Mucosa of stomach (tissue), 1 donor: ENCODE results near the gene TLE2.
"Not testable (repeated sequence)": the region's sequence is repeated elsewhere in the genome, so short reads cannot be mapped to it uniquely, and the experiment has no call there.

ENCODE experiments used
- H3K27me3 ChIP-seq: one replicate; pipeline ENCODE4 v1.7.0; 2013; ENCODE audit warnings: mild to moderate bottlenecking, low read length; ENCODE audit not compliant: control insufficient read depth, insufficient read depth
- H3K36me3 ChIP-seq: one replicate; pipeline ENCODE4 v1.7.0; 2013; ENCODE audit warnings: low read length; ENCODE audit not compliant: control insufficient read depth, insufficient read depth
- H3K4me1 ChIP-seq: one replicate; pipeline ENCODE4 v1.7.0; 2013; ENCODE audit warnings: mild to moderate bottlenecking, low read length; ENCODE audit not compliant: control insufficient read depth, insufficient read depth
- H3K4me3 ChIP-seq: one replicate; pipeline ENCODE4 v1.7.0; 2013; ENCODE audit warnings: low read length
- H3K9ac ChIP-seq: one replicate; pipeline ENCODE4 v1.7.0; 2013; ENCODE audit warnings: mild to moderate bottlenecking, low read length, moderate library complexity
- H3K9me3 ChIP-seq: one replicate; pipeline ENCODE4 v1.7.0; 2013; ENCODE audit warnings: mild to moderate bottlenecking, low read length, moderate library complexity; ENCODE audit not compliant: control insufficient read depth
- donor health status: Pancreatic carcinoma.

TLE2 gene

DNA sequence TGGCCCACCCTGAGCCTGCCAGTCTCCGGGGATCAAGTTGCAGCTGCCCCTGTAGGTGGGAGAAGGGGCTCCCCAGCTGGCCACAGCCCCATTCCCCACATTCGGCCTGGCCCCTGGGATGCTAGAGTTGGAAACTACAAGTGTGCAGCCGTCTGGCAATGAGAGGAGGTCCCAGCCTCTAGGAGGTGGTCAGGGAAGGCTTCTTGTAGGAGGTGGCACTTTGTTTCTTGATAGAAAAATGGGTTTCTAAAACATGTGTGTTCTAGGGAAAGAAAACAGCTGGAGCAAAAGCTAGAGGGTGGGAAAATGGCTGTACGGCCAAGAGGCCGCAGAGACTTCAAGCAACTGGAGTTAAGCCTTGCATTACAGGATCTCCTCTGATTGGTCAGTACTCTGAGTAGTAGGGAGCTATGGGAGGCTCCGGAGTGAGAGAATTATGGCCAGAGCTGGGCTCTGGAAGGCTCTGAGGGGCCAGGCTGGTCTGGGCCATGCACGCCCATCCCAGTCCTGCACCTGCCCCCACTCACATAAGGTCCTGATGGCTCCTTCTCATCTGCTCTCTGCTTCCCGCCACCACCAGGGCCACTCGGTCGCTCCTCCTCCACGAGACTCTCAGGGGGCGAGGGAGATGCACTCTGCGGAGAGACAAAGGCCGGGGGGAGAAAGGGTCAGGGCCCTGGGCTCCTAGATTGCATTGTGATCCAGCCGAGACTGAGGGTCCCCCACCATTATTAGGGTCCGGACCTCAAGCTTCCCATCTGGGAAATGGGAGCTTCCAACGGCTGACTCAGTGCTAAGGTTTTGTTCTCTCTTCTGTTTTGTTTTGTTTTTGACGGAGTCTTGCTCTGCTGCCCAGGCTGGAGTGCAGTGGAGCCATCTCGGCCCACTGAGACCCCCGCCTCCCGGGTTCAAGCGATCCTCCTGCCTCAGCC, 13.7 kb downstream of the TLE2 start:
- no peak overlapping the region for H3K9ac ChIP-seq
- H3K4me1 ChIP-seq = peaks cover 3% of the 10 kb centered on the region
- H3K36me3 ChIP-seq = no peaks in the 10 kb centered on the region
- no peaks in the 10 kb centered on the region for H3K27me3 ChIP-seq
- no peaks in the 10 kb centered on the region for H3K9me3 ChIP-seq
- no peak overlapping the region for H3K4me3 ChIP-seq

DNA sequence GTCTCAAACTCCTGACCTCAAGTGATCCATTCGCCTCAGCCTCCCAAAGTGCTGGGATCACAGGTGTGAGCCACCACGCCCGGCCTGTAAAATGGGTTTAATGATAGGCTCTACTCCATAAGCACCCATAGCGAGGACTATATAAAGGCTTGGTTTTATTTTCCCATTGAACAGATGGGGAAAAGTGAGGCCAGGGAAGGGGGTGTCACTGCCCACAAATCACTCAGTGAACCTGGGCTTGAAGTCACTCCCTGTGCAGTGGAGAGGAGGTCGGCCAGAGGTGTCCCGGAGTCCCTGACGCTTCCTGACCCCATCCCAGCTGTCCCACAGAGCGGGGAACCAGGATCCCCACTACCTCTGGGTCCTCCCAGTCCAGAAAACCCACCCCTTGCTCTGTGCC, 14.9 kb downstream of the TLE2 start:
- Histone ChIP-seq H3K4me3 (no peak overlapping the region), H3K36me3 (no peaks in the 10 kb centered on the region), H3K9ac (no peak overlapping the region), H3K9me3 (no peaks in the 10 kb centered on the region), H3K27me3 (no peaks in the 10 kb centered on the region), H3K4me1 (peaks cover 3% of the 10 kb centered on the region)

- Histone ChIP-seq H3K4me1 (peaks cover 3% of the 10 kb centered on the region), H3K9ac (no peak overlapping the region), H3K27me3 (no peaks in the 10 kb centered on the region), H3K36me3 (no peaks in the 10 kb centered on the region), H3K4me3 (no peak overlapping the region), H3K9me3 (no peaks in the 10 kb centered on the region)
Measured at GRCh38 chr19:3013263-3013725, 15.8 kb downstream of the TLE2 start.

GRCh38 chr19:3012621-3013262, 16.3 kb downstream of the TLE2 start:
- H3K4me3 ChIP-seq = no peak overlapping the region
- peaks cover 3% of the 10 kb centered on the region for H3K4me1 ChIP-seq
- no peaks in the 10 kb centered on the region for H3K36me3 ChIP-seq
- no peaks in the 10 kb centered on the region for H3K27me3 ChIP-seq
- H3K9ac ChIP-seq = no peak overlapping the region
- no peaks in the 10 kb centered on the region for H3K9me3 ChIP-seq

DNA sequence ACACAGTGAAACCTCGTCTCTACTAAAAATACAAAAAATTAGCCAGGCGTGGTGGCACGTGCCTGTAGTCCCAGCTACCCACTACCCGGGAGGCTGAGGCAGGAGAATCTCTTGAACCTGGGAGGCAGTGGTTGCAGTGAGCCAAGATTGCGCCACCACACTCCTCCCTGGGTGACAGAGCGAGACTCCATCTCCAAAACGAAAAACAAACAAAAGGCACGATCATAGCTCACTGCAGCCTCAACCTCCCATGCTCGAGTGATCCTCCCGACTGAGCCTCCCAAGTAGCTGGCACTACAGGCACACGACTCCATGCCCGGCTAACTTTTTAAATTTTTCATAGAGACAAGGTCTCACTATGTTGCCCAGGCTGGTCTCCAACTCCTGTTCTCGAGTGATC, 17.0 kb downstream of the TLE2 start:
- H3K36me3 ChIP-seq, H3K4me1 ChIP-seq, H3K9me3 ChIP-seq, H3K4me3 ChIP-seq, H3K27me3 ChIP-seq, H3K9ac ChIP-seq: not testable (repeated sequence)

GRCh38 chr19:3010871-3011270, 18.2 kb downstream of the TLE2 start:
- H3K4me3 ChIP-seq = no peak overlapping the region

DNA sequence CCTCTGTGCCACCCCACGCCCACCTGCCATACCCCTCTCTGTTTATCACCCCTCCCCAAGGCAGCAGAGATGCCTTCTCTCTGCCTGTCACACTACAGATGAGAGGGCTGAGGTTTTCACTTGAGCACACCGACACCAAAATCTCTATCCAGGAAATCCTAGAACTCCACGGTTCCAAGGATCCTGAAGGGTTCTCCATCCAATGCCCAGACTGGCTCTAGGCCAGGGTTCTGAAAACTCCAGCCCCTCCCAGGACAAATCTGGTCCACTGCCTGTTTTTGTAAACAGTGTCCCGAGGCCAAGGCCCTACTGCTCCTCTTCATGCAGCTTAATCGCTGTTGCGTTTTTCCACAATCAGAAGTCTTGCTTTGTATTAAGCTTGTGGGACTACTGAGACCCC, 20.1 kb downstream of the TLE2 start:
- Histone ChIP-seq H3K27me3 (no peaks in the 10 kb centered on the region), H3K36me3 (peaks cover 8% of the 10 kb centered on the region), H3K4me1 (peaks cover 3% of the 10 kb centered on the region), H3K9ac (no peak overlapping the region), H3K9me3 (no peaks in the 10 kb centered on the region), H3K4me3 (no peak overlapping the region)

More at GRCh38 chr19:3010871-3011270, 18.2 kb downstream of the TLE2 start:
- Histone ChIP-seq H3K27me3 (no peaks in the 10 kb centered on the region), H3K9me3 (no peaks in the 10 kb centered on the region), H3K36me3 (no peaks in the 10 kb centered on the region), H3K9ac (no peak overlapping the region), H3K4me1 (peaks cover 3% of the 10 kb centered on the region)

GRCh38 chr19:3007975-3008374, 21.1 kb downstream of the TLE2 start:
- H3K36me3 ChIP-seq = peaks cover 8% of the 10 kb centered on the region
- no peak overlapping the region for H3K9ac ChIP-seq
- H3K27me3 ChIP-seq = no peaks in the 10 kb centered on the region
- H3K4me1 ChIP-seq = no peaks in the 10 kb centered on the region
- no peak overlapping the region for H3K4me3 ChIP-seq
- H3K9me3 ChIP-seq = no peaks in the 10 kb centered on the region

DNA sequence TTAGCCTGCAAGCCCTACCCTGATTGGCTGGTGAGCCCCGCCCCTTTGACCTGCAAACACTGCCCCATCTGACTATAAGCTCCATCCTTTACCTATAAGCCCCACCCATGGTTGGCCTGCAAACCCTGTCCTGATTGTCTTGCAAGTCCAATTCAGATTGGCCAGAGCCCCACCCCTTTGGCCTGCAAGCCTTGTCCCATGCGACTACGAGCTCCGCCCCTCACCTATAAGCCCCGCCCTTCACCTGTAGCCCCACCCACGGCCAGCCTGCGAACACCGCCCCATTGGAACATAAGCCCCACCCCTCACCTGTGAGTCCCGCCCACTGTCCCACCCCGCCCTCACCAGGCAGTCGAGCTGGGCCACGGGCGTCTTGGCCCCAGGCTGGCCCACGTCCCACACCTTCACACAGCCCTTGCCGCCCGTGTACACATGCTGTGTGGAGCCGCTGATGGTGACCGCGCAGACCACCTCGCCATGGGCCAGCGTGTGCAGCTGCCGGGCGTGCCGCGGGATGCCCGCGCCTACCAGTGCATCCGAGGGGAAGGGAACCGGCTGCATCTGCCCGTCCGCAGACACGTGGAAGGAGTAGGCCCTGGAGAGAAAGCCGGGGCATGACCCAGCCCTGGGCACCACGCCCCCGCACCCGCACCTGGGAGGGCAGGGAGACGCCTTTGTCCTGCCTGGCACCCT, 22.9 kb downstream of the TLE2 start:
- Histone ChIP-seq H3K27me3 (no peaks in the 10 kb centered on the region), H3K4me1 (no peaks in the 10 kb centered on the region), H3K9ac (no peak overlapping the region), H3K9me3 (no peaks in the 10 kb centered on the region), H3K4me3 (no peak overlapping the region), H3K36me3 (peaks cover 8% of the 10 kb centered on the region)

- Histone ChIP-seq H3K4me1 (no peaks in the 10 kb centered on the region), H3K36me3 (peaks cover 8% of the 10 kb centered on the region), H3K4me3 (no peak overlapping the region), H3K27me3 (no peaks in the 10 kb centered on the region), H3K9me3 (no peaks in the 10 kb centered on the region), H3K9ac (no peak overlapping the region)
Measured at GRCh38 chr19:3005345-3005744, 23.7 kb downstream of the TLE2 start.

GRCh38 chr19:3004522-3004921, 24.6 kb downstream of the TLE2 start:
- no peak overlapping the region for H3K9ac ChIP-seq
- H3K9me3 ChIP-seq = no peaks in the 10 kb centered on the region
- H3K36me3 ChIP-seq = peaks cover 8% of the 10 kb centered on the region
- no peaks in the 10 kb centered on the region for H3K27me3 ChIP-seq
- H3K4me1 ChIP-seq = no peaks in the 10 kb centered on the region
- H3K4me3 ChIP-seq = no peak overlapping the region

GRCh38 chr19:3003046-3003445, 26.0 kb downstream of the TLE2 start:
- peaks cover 8% of the 10 kb centered on the region for H3K36me3 ChIP-seq

More at GRCh38 chr19:3003046-3003445, 26.0 kb downstream of the TLE2 start:
- Histone ChIP-seq H3K4me1 (no peaks in the 10 kb centered on the region), H3K9me3 (no peaks in the 10 kb centered on the region), H3K27me3 (no peaks in the 10 kb centered on the region), H3K9ac (no peak overlapping the region), H3K4me3 (no peak overlapping the region)
